IgD-negative memory B cell (primary cell): Measurements from ENCODE around the gene ACAP1. TPM values are rescaled to one million over a fixed set of nuclear protein-coding genes. Genes with fewer than 3 reads are reported as not detected.
"Not testable (repeated sequence)": the region's sequence is repeated elsewhere in the genome, so short reads cannot be mapped to it uniquely, and the experiment has no call there.

Experiments used
- H3K27ac Mint-ChIP-seq, 3 donors: one replicate each; pipeline ENCODE4 v1.8.0; 2020 to 2022; ENCODE audit warnings: mild to moderate bottlenecking in 3 of 3, mixed read lengths in 3 of 3, moderate library complexity in 1 of 3
- H3K27me3 Mint-ChIP-seq: one replicate; pipeline ENCODE4 v1.8.0; 2021; ENCODE audit warnings: mixed read lengths
- H3K36me3 Mint-ChIP-seq: one replicate; pipeline ENCODE4 v1.8.0; 2020; ENCODE audit warnings: mild to moderate bottlenecking, mixed read lengths
- H3K4me1 Mint-ChIP-seq, 3 donors: one replicate each; pipeline ENCODE4 v1.8.0; 2020 to 2022; ENCODE audit warnings: mixed read lengths in 3 of 3, mild to moderate bottlenecking in 1 of 3
- H3K4me3 Mint-ChIP-seq, 4 donors: one replicate each; pipeline ENCODE4 v1.8.0; 2020 to 2022; ENCODE audit warnings: mild to moderate bottlenecking in 4 of 4, mixed read lengths in 4 of 4, moderate library complexity in 3 of 4
- H3K9me3 Mint-ChIP-seq, 3 donors: one replicate each; pipeline ENCODE4 v1.8.0; 2020 to 2021; ENCODE audit warnings: mixed read lengths in 3 of 3, mild to moderate bottlenecking in 1 of 3
- polyA plus RNA-seq: library from polyadenylated mRNA; unstranded; fragments of 300-500 nt; fragmentation: Illumina TruSeq; gene quantifications from one replicate; pipeline ENCODE4 v1.2.3, GENCODE V29; 2021

Gene ACAP1
- polyA plus RNA-seq, 1 donor from 2014 or later: 251 TPM

DNA sequence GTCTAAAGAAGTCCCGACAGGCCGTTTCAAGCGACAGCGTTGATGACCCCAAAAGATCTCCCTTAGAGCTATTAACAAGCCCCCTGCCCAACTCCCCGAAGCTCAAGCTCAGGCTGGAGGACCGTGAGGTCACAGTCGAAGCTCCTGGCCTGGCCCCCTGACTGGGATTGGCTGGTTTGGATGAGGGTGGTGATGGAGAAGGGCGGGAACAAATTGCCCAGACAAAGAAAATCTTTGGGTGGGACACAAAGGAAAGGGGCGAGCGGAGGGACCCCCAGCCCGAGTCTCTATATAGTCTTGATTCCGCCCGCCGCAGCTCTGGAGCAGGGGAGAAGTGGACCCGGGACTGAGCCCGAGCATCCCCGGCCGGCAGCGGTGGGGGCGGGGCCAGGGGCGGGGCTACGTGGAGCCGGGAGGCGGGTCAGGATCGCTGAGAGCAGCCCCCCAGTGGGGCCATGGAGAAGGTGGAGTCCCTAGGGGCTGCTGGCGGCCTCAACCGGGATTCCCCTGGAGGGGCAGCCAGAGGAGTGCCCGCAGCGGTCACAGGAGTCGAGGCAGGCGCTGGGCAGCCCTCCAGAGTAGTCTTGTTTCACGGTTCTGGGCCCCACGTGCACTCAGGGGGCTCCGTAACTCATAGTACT lies 6.2 kb upstream of the ACAP1 start:
- Mint-ChIP-seq H3K27me3 (no peaks in the 10 kb centered on the region), H3K9me3 (no peaks in the 10 kb centered on the region), H3K4me1 (peaks cover 25 to 31% (median 30%) of the 10 kb centered on the region in 3 donors), H3K27ac (peak overlapping the region; percentile 98 to 99 (median 99)), H3K36me3 (no peaks in the 10 kb centered on the region), H3K4me3 (peak overlapping the region; percentile 95 to 99 (median 98))

DNA sequence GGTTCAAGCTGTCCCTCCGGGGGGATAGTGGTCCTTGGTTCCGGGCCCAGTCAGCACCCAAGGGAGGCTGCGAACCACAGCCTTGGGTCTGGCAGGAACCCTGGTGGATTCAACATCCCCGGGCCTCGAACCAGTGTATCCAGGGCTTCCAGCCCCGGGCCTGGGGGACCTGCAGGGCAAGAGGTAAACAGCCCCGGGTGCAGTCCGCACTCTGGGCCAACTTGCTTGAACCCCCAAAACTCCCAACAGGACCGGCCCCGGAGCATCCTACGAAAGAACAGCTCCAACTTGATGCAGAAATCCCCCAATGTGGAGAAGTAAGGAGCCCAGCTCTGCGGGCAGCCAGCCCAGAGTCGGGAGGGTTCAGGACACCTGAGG lies 5.7 kb upstream of the ACAP1 start:
- Mint-ChIP-seq H3K4me1 (peaks cover 28 to 35% (median 31%) of the 10 kb centered on the region in 3 donors), H3K9me3 (no peaks in the 10 kb centered on the region), H3K27me3 (no peaks in the 10 kb centered on the region), H3K36me3 (no peaks in the 10 kb centered on the region), H3K4me3 (peak overlapping the region; percentile 95 to 99 (median 98)), H3K27ac (peak overlapping the region in 2 of 3 donors; percentile 98 to 99)

DNA sequence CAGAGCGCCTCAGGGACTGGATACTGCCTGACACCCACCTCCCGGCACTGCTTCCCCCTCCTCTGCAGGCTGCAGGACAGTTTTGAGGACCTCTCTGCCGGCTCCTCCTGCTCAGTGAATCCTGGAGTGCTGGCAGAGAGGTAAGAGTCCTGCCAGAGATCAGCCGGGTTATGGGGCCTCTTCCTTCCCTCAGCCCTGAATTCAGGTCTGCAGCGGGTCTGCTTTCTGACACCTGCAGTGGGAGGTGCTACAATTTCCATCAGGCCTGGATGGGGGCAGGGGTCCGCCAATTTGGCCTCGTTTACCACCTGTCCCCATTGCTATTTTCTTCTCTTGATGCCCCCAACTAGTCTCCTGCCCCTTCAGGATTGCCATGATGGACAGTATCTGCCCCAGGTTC lies 4.2 kb upstream of the ACAP1 start:
- Mint-ChIP-seq H3K27me3 (no peaks in the 10 kb centered on the region), H3K36me3 (no peaks in the 10 kb centered on the region), H3K4me3 (peak overlapping the region; percentile 66 to 86 (median 76)), H3K27ac (peak overlapping the region; percentile 87 to 94 (median 90)), H3K4me1 (peaks cover 33 to 40% (median 37%) of the 10 kb centered on the region in 3 donors), H3K9me3 (no peaks in the 10 kb centered on the region)

DNA sequence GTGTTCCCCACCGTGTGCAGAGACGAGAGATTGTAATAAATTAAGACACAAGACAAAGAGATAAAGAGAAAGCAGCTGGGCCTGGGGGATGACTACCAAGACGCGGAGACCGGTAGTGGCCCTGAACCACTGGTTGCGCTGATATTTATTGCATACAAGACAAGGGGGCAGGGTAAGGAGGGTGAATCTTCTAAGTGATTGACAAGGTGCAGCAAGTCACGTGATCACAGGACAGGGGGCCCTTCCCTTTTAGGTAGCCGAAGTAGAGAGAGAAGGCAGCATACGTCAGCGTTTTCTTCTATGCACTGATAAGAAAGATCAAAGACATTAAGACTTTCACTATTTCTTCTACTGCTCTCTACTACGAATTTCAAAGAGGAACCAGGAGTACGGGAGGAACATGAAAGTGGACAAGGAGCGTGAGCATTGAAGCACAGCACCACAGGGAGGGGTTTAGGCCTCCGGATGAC lies 3.7 kb upstream of the ACAP1 start:
- H3K36me3 Mint-ChIP-seq, H3K27me3 Mint-ChIP-seq, H3K9me3 Mint-ChIP-seq: not testable (repeated sequence)
- H3K27ac Mint-ChIP-seq: peak overlapping the region; percentile 87 to 94 (median 90)
- H3K4me1 Mint-ChIP-seq: peaks cover 35 to 45% (median 40%) of the 10 kb centered on the region in 3 donors
- H3K4me3 Mint-ChIP-seq: peak overlapping the region; percentile 66 to 86 (median 76)

DNA sequence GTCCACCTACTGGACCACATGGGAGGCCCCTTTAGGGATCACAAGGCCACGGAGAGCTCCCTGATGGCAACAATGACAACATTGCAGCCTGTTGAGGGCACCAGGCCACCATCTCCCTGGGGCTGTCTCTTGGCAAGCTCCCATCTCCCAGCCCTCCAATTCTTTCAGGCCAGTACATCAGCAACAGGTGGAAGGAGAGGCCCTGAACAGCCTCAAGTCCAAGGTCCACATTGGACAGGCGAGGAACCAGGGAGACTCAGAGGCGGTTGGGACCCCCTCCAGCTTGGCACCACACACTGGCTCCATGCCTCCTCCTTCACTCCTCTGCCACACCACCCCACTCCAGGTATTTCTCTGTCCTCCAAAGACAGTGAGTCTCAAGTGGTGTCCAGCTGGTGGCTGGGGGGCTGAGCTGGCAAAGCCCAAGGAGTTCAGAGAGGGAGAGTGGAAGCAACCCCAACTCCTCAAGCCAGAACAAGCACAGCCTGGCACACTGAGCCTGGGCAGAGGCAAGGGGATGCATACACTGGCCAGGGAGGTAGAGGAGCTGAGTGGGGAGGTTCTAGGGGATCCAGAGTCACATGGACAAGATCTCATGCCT lies 1.3 kb upstream of the ACAP1 start:
- H3K4me1 Mint-ChIP-seq: peaks cover 27 to 40% (median 28%) of the 10 kb centered on the region in 3 donors
- H3K27me3 Mint-ChIP-seq: no peaks in the 10 kb centered on the region
- H3K27ac Mint-ChIP-seq: peak overlapping the region in 2 of 3 donors; percentile 23 to 75
- H3K36me3 Mint-ChIP-seq: no peaks in the 10 kb centered on the region
- no peaks in the 10 kb centered on the region for H3K9me3 Mint-ChIP-seq
- peak overlapping the region in 3 of 4 donors; percentile 82 to 96 (median 85) for H3K4me3 Mint-ChIP-seq

DNA sequence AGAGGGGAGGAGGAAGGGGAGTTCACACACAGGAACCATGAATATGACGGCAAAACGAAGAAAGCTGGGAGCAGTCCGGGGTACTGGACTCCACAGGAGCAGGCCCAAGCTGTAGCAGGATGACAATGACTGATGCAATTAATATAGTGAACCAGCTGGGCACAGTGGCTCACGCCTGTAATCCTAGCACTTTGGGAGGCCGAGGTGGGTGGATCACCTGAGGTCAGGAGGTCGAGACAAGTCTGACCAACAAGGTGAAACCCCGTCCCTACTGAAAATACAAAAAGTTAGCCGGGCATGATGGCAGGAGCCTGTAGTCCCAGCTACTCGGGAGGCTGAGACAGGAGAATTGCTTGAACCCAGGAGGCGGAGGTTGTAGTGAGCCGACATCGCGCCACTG lies 564 bp upstream of the ACAP1 start:
- Mint-ChIP-seq H3K4me1 (peaks cover 25 to 42% (median 29%) of the 10 kb centered on the region in 3 donors), H3K27ac (peak overlapping the region; percentile 75 to 95 (median 89)), H3K4me3 (peak overlapping the region; percentile 82 to 96 (median 90))
- H3K9me3 Mint-ChIP-seq, H3K36me3 Mint-ChIP-seq, H3K27me3 Mint-ChIP-seq: not testable (repeated sequence)

DNA sequence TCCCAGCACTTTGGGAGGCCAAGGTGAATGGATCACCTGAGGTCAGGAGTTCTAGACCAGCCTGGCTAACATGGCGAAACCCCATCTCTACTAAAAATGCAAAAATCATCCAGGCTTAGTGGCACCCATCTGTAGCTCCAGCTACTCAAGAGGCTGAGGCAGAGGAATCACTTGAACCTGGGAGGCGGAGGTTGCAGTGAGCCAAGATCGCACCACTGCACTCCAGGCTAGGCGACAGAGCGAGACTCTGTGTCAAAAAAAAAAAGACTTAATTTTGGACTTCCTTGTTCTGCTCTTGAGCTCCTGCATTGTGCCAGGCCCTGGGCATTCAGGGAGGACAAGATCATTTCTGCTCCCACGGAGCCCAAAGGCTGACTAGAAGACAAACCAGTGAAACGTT lies 1.3 kb downstream of the ACAP1 start:
- not testable (repeated sequence) for H3K36me3 Mint-ChIP-seq, H3K9me3 Mint-ChIP-seq, H3K27me3 Mint-ChIP-seq
- H3K4me1 Mint-ChIP-seq: peaks cover 21 to 38% (median 22%) of the 10 kb centered on the region in 3 donors
- H3K4me3 Mint-ChIP-seq: peak overlapping the region; percentile 82 to 96 (median 90)
- peak overlapping the region; percentile 75 to 89 (median 88) for H3K27ac Mint-ChIP-seq

DNA sequence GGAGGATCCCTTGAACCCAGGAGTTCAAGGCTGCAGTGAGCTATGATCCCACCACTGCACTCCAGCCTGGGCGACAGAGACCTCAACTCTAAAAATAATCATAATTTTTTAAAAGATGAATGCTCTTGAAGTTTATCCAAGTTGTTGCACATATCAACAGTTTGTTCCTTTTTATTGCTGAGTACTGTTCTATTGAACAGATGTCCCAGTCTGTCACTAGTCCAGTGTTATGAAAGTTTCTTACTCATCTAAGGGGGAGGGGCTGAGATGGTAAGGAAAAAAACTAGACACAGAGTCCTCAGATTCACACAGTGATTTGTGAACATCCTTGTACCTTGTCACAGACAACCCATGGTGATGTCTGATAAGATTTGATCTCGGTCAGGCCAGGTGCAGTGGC lies 3.9 kb downstream of the ACAP1 start:
- Mint-ChIP-seq H3K36me3 (no peaks in the 10 kb centered on the region), H3K27me3 (no peaks in the 10 kb centered on the region), H3K9me3 (no peaks in the 10 kb centered on the region), H3K27ac (peak overlapping the region in 2 of 3 donors; percentile 41 to 57), H3K4me3 (no peak overlapping the region), H3K4me1 (peaks cover 13 to 28% (median 18%) of the 10 kb centered on the region in 3 donors)

DNA sequence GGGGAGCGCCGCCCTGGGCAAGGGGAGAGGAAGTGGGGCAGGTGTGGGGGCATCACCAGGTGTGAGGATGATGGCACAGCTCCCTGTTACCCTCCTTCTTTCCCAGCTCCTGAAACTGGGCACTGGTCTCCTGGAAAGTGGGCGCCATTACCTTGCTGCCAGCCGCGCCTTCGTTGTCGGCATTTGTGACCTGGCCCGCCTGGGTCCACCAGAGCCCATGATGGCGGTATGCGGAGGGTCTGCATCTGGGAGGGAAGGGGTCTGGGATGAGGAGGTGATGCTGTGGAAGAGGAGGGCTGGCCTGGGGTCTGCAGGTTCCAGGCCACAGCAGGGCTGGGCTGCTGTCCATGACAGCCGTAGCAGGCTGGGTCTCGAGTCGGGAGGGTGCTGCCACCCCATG lies 5.5 kb downstream of the ACAP1 start:
- Mint-ChIP-seq H3K4me3 (no peak overlapping the region), H3K36me3 (no peaks in the 10 kb centered on the region), H3K27ac (no peak overlapping the region), H3K9me3 (no peaks in the 10 kb centered on the region), H3K27me3 (no peaks in the 10 kb centered on the region), H3K4me1 (peaks cover 13 to 19% (median 14%) of the 10 kb centered on the region in 3 donors)

DNA sequence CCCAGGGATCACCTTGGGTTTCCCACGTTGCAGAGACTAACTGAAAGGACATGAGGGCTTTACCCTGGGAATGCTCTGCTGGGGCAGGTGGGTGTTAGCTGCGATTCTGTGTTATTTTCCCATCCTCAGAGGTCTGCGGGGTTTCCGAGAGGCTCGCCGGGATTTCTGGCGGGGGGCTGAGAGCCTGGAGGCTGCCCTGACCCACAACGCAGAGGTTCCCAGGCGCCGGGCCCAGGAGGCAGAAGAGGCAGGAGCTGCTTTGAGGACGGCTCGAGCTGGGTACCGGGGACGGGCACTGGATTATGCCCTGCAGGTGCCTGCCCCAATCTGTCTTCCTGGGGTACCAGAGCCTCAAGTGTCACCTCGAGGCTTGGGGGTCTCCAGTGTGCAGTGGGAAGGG lies 6.9 kb downstream of the ACAP1 start:
- Mint-ChIP-seq H3K9me3 (no peaks in the 10 kb centered on the region), H3K27ac (peak overlapping the region in 1 of 3 donors; percentile 65), H3K4me1 (peaks cover 4 to 10% (median 10%) of the 10 kb centered on the region in 3 donors), H3K36me3 (no peaks in the 10 kb centered on the region), H3K4me3 (no peak overlapping the region), H3K27me3 (no peaks in the 10 kb centered on the region)

DNA sequence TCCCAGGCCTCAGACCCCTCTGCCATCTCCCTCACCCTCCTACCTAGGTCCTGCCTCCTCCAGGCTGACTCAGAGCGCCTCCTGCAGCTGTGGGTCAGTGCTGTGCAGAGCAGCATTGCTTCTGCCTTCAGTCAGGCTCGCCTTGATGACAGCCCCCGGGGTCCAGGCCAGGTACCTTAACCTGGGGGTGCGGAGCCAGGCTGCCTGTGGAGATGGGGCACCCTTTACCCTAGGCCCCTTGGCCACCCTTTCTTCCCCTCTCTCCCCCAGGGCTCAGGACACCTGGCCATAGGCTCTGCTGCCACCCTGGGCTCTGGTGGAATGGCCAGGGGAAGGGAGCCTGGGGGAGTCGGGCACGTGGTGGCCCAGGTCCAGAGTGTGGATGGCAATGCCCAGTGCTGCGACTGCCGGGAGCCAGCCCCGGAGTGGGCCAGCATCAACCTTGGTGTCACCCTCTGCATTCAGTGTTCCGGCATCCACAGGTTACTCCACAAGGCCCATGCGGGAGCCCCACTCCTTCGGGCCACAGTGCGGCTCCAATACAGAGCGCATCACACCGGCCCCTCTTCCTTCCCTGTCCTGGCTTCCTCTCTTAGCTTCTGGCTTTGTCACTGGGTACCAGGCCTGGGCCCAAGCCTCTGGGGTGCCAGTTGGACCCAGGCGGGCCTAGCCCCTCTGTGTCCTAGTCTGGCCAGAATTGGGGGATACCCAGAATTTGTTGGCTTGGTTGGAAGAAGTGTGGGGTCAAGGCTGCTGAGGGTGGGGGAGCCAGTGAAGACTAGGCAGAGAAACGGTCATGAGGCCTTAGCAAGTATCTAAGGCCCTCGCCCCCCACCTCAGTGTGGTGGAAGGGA lies 10.7 kb downstream of the ACAP1 start:
- Mint-ChIP-seq H3K9me3 (no peaks in the 10 kb centered on the region), H3K4me3 (no peak overlapping the region), H3K4me1 (peaks cover 7 to 15% (median 10%) of the 10 kb centered on the region in 3 donors), H3K36me3 (no peaks in the 10 kb centered on the region), H3K27me3 (no peaks in the 10 kb centered on the region), H3K27ac (no peak overlapping the region)

DNA sequence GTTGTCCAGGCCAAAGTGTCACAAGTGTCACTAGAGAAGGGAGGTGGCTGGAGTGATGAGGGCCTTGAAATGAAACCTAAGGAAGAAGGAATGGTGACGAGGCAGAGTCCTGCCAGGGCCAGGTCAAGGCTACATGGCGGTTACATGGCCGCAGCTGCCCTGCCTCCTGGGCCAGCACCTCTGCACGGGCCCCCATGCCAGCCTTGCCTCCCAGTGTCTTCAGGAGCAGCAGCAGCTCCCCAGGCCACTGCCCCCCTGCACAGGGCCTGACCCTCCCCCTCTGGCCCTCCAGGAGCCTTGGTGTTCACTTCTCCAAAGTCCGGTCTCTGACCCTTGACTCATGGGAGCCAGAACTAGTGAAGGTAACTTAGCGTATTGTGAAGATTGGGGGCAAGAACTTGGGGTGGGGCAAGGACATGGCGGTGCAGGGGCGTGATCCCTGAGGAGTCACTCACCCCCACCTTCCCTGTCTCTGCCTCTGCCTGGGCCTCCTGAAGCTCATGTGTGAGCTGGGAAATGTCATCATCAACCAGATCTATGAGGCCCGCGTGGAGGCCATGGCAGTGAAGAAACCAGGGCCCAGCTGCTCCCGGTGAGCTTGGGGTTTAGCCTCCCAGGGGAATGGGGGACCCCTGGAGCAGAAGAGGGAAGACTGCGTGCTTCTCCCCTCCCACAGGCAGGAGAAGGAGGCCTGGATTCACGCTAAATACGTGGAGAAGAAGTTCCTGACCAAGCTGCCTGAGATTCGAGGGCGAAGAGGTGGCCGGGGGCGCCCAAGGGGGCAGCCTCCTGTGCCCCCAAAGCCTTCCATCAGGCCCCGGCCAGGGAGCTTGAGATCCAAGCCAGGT lies 11.5 kb downstream of the ACAP1 start:
- H3K9me3 Mint-ChIP-seq: no peaks in the 10 kb centered on the region
- no peaks in the 10 kb centered on the region for H3K36me3 Mint-ChIP-seq

DNA sequence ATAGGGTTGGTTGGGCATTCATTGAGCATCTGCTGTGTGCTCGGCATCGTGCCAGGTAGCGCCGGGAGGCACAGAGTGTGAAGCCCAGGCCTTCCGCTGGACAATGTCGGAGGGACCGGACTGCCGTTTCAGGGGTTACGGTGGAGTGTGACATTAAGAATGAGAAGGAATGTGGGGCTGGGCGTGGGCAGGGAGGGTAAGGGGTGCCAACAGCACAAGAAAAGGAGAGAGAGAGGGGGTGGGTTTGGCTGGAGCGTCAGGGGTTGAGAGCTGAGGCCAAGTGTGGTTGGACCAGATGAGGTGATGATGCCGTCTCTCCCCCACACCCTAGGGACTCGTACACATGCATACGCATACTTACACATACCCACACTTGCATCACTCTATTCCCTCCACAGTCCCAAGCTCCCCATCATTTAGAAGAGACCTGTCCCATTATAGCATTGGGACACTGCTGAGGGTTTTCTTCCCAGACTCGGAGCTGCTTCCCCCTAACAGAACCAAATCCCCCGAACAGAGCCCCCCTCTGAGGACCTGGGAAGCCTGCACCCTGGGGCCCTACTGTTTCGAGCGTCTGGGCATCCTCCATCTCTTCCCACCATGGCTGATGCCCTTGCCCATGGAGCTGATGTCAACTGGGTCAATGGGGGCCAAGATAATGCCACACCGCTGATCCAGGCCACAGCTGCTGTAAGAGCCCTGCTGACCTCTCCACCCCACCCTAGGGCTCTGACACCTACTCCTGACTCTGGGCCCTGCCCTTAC lies 12.3 kb downstream of the ACAP1 start:
- H3K27ac Mint-ChIP-seq: peak overlapping the region; percentile 57 to 99 (median 63)
- H3K36me3 Mint-ChIP-seq: no peaks in the 10 kb centered on the region
- peaks cover 15 to 20% (median 15%) of the 10 kb centered on the region in 3 donors for H3K4me1 Mint-ChIP-seq
- H3K9me3 Mint-ChIP-seq: no peaks in the 10 kb centered on the region
- H3K4me3 Mint-ChIP-seq: peak overlapping the region in 2 of 4 donors; percentile 38 to 88
- no peaks in the 10 kb centered on the region for H3K27me3 Mint-ChIP-seq

More for the DNA sequence above, 11.5 kb downstream of the ACAP1 start:
- Mint-ChIP-seq H3K27ac (peak overlapping the region in 1 of 3 donors; percentile 16), H3K27me3 (no peaks in the 10 kb centered on the region), H3K4me1 (peaks cover 13 to 15% (median 15%) of the 10 kb centered on the region in 3 donors), H3K4me3 (no peak overlapping the region)
